Fibroblast of lung (primary cell): ENCODE results near the gene WDR45B. TPM values are rescaled to one million over a fixed set of nuclear protein-coding genes. Genes with fewer than 3 reads are reported as not detected.

Experiments used
- DNase-seq, 2 donors: peaks; one replicate each; pipeline versions ENCODE4 v3.0.0 to v3.0.0-alpha.2; 2010; ENCODE audit warnings: low read depth in 2 of 2
- H2AFZ ChIP-seq: 2 replicates; pipeline ENCODE4 v1.5.1; 2012; ENCODE audit warnings: low read length, control low read depth, inconsistent platforms
- H3K27ac ChIP-seq: 2 replicates; pipeline ENCODE4 v1.5.1; 2011; ENCODE audit warnings: low read length, control low read depth; ENCODE audit not compliant: insufficient read depth
- H3K27me3 ChIP-seq: 2 replicates; pipeline ENCODE4 v1.5.1; 2011; ENCODE audit warnings: mild to moderate bottlenecking, low read length; ENCODE audit not compliant: control insufficient read depth, insufficient read depth
- H3K36me3 ChIP-seq: 2 replicates; pipeline ENCODE4 v1.5.1; 2011; ENCODE audit warnings: low read length; ENCODE audit not compliant: control insufficient read depth, insufficient read depth
- H3K4me1 ChIP-seq: 2 replicates; pipeline ENCODE4 v1.5.1; 2011; ENCODE audit warnings: low read length; ENCODE audit not compliant: control insufficient read depth, insufficient read depth; ENCODE audit errors: extremely low read depth
- H3K4me2 ChIP-seq: 2 replicates; pipeline ENCODE4 v1.5.1; 2011; ENCODE audit warnings: low read length, control low read depth; ENCODE audit not compliant: insufficient read depth; ENCODE audit errors: extremely low read depth
- H3K4me3 ChIP-seq, 4 experiments: fragments of 200-600 bp in 1 of 4; sonication (generic) in 1 of 4; replicated peaks in 1 of 4; 2 replicates each; pipeline ENCODE4 v1.5.1; 2011 to 2016; ENCODE audit warnings: low read length in 4 of 4, low read depth in 3 of 4, mild to moderate bottlenecking in 3 of 4, control low read depth in 2 of 4, inconsistent platforms in 1 of 4, mixed read lengths in 1 of 4; ENCODE audit not compliant: insufficient read depth in 1 of 4; ENCODE audit errors: control extremely low read depth in 1 of 4
- H3K79me2 ChIP-seq: 2 replicates; pipeline ENCODE4 v1.5.1; 2012; ENCODE audit warnings: mild to moderate bottlenecking, low read length, inconsistent platforms; ENCODE audit not compliant: control insufficient read depth, insufficient read depth
- H3K9ac ChIP-seq: 2 replicates; pipeline ENCODE4 v1.5.1; 2011; ENCODE audit warnings: mild to moderate bottlenecking, low read length, control low read depth; ENCODE audit not compliant: insufficient read depth
- H3K9me3 ChIP-seq: 2 replicates; pipeline ENCODE4 v1.5.1; 2012; ENCODE audit warnings: low read depth, low read length; ENCODE audit not compliant: control insufficient read depth, insufficient read depth
- H4K20me1 ChIP-seq: 2 replicates; pipeline ENCODE4 v1.5.1; 2011; ENCODE audit warnings: low read length; ENCODE audit not compliant: control insufficient read depth, insufficient read depth; ENCODE audit errors: extremely low read depth
- CTCF ChIP-seq, 2 donors: IDR thresholded peaks in 1 of 2; conservative IDR thresholded peaks in 1 of 2; 1 replicate in 1 of 2; 2 replicates in 1 of 2; pipeline ENCODE4 v1.5.1; 2011 to 2012; ENCODE audit warnings: low read length in 2 of 2, control low read depth in 1 of 2, inconsistent platforms in 1 of 2, low read depth in 1 of 2, mild to moderate bottlenecking in 1 of 2
- EZH2 ChIP-seq: IDR thresholded peaks from 2 replicates; pipeline ENCODE4 v1.5.1; 2012; ENCODE audit warnings: low read length, control low read depth, mild to moderate bottlenecking; ENCODE audit errors: missing control alignments
- polyA plus RNA-seq, 2 donors: library from polyadenylated mRNA; depleted of rRNA in 1 of 2; stranded (reverse) in 1 of 2; unstranded in 1 of 2; fragments of >200 nt; gene quantifications; 2 replicates each; pipeline ENCODE4 v1.2.1, GENCODE V29; 2011 to 2012; ENCODE audit warnings: missing spikeins in 1 of 2
- total RNA-seq: library from RNA; depleted of rRNA; stranded (reverse); fragments of >200 nt; gene quantifications from 2 replicates; pipeline ENCODE4 v1.2.1, GENCODE V29; 2014

WDR45B gene
- total and polyA plus RNA-seq, 2 donors (not counting 1 experiment from before 2014, with no cell fraction given) = 66.2 to 95.2 TPM

GRCh38 chr17:82616021-82616711 lies 32.1 kb downstream of the WDR45B start:
- Histone ChIP-seq H3K36me3 (peaks cover 27% of the 10 kb centered on the region), H4K20me1 (no peaks in the 10 kb centered on the region)
- DNase-seq = no peak

GRCh38 chr17:82615084-82616020 lies 32.9 kb downstream of the WDR45B start:
- DNase-seq = no peak
- H3K9ac ChIP-seq = no peak overlapping the region
- H3K79me2 ChIP-seq = no peaks in the 10 kb centered on the region
- H4K20me1 ChIP-seq = no peaks in the 10 kb centered on the region
- H3K4me2 ChIP-seq = no peak overlapping the region
- TF ChIP-seq EZH2 (no peak), CTCF (conservative IDR thresholded peaks at IDR 0.05 in 1 of 2, IDR thresholded peaks at IDR 0.05 in 1 of 2; ENCODE audit: low read depth in 1 of 2, low read length in 2 of 2) (no peak)
- no peaks in the 10 kb centered on the region for H3K4me1 ChIP-seq
- no peaks in the 10 kb centered on the region for H3K9me3 ChIP-seq
- no peak overlapping the region for H2AFZ ChIP-seq
- H3K27me3 ChIP-seq = no peaks in the 10 kb centered on the region
- peaks cover 27% of the 10 kb centered on the region for H3K36me3 ChIP-seq
- H3K4me3 ChIP-seq = no peak overlapping the region
- no peak overlapping the region for H3K27ac ChIP-seq

More at GRCh38 chr17:82616021-82616711, 32.1 kb downstream of the WDR45B start:
- no peaks in the 10 kb centered on the region for H3K9me3 ChIP-seq
- no peak overlapping the region for H3K4me3 ChIP-seq
- H3K9ac ChIP-seq = no peak overlapping the region
- no peaks in the 10 kb centered on the region for H3K4me1 ChIP-seq
- no peak overlapping the region for H2AFZ ChIP-seq
- no peaks in the 10 kb centered on the region for H3K27me3 ChIP-seq
- H3K79me2 ChIP-seq = no peaks in the 10 kb centered on the region
- no peak overlapping the region for H3K4me2 ChIP-seq
- TF ChIP-seq CTCF (conservative IDR thresholded peaks at IDR 0.05 in 1 of 2, IDR thresholded peaks at IDR 0.05 in 1 of 2; ENCODE audit: low read depth in 1 of 2, low read length in 2 of 2) = no peak
- TF ChIP-seq EZH2 = no peak
- H3K27ac ChIP-seq = no peak overlapping the region

GRCh38 chr17:82614095-82614631 lies 34.1 kb downstream of the WDR45B start:
- Histone ChIP-seq H4K20me1 (no peaks in the 10 kb centered on the region), H3K4me1 (no peaks in the 10 kb centered on the region), H3K9me3 (no peaks in the 10 kb centered on the region), H3K27me3 (no peaks in the 10 kb centered on the region), H3K4me3 (no peak overlapping the region), H3K36me3 (peaks cover 27% of the 10 kb centered on the region), H3K9ac (no peak overlapping the region), H2AFZ (no peak overlapping the region), H3K27ac (no peak overlapping the region), H3K79me2 (no peaks in the 10 kb centered on the region), H3K4me2 (no peak overlapping the region)
- no peak for TF ChIP-seq CTCF (conservative IDR thresholded peaks at IDR 0.05 in 1 of 2, IDR thresholded peaks at IDR 0.05 in 1 of 2; ENCODE audit: low read depth in 1 of 2, low read length in 2 of 2)
- TF ChIP-seq EZH2 = no peak
- no peak for DNase-seq
